ENCODE data around the gene FAT1.

The FAT1 gene

GRCh38 chr4:186755550-186756519 is 32.2 kb upstream of the FAT1 start:
- DNase-seq (ENCODE audit: low read depth in 3 of 3) = no peak

DNA sequence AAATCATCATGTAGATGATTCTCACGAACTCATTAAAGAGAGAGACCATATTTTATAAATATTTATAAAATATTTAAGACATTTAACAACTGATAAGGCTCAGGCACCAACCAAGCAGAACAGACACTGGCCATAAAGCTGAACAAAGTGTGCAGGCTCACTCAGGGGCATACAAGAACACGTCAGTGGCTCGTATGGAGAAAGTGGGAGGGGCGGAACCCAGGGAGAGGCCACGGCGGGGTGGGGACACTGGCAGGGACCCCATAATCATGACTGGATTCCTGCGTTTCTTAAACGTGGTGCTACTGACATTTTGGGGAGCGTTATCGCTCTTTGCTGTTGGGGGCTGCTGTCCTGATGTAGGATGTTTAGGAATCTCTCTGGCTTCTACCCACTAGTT is 31.3 kb upstream of the FAT1 start:
- no peak for DNase-seq (ENCODE audit: low read depth in 3 of 3)

- no peak for DNase-seq (ENCODE audit: low read depth in 3 of 3)
These were observed 28.7 kb upstream of the FAT1 start for GRCh38 chr4:186752325-186752724.

GRCh38 chr4:186749611-186750281 is 26.1 kb upstream of the FAT1 start:
- no peak for DNase-seq (ENCODE audit: low read depth in 3 of 3)

DNA sequence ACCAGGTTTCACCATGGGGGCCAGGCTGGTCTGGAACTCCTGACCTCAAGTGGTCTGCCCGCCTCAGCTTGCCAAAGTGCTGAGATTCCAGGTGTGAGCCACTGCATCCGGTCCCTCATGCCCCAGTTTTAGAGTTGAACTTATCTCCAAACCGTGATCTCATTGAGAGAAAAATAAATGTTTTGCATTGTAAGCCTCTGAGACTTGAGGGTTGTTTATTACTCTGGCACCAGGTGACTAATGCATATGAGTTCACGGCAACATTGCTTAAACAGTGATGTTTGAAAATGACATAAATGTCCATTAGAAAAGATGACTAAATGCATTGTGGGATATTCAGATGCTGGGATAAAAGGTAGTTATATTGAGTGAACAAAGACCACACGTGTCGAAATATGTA is 22.9 kb upstream of the FAT1 start:
- no peak for DNase-seq (ENCODE audit: low read depth in 3 of 3)

GRCh38 chr4:186743261-186743660 is 19.6 kb upstream of the FAT1 start:
- DNase-seq (ENCODE audit: low read depth in 3 of 3) = no peak

DNA sequence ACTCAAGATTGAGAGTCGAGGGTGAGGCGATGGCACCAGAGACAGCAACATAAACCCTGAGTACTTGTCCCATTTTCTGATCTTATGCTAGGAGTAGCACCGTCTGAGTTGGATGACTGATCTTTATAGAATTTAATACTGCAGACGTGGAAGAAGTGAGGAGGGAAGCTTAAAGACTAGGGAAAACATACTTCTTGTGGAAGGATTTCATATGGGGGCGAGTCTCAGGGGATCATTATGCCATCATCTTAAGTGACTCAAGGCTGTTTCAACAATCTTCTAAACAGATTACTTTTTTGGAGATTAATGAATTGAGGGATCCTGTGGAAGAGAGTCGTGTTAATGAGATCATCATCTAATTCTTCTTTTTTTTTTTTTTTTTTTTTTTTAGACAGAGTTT is 17.2 kb upstream of the FAT1 start:
- DNase-seq (ENCODE audit: low read depth in 3 of 3) = no peak

DNA sequence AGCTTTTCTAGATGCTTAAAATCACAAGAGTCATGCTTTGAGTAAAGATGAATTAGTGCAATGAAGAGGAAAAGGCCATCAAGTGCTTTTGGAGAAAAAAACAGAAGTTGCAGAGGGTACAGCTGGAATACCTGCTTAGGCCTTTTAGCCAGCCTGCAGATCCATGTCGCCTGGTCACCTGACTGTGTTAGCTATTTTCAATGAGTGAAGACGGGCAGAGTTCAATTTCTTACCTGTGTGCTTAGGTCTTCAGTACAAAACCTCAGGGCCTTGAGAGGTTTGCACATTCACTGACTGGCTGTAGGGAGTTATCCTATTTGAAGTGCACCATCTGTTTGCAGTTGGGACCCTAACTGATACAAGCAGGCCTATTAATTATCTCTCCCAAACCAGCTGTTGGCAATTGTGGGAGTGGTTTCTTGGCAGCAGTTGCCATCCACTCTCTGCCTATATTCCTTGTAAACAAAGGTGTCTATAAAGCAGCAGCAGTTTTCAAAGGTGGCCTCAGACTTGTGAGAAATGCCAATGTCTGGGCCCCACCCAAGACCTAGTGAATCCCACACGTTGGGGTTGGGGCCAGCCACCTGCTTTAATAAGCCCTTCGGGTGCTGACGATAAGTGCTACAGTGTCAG is 16.3 kb upstream of the FAT1 start:
- no peak for DNase-seq (ENCODE audit: low read depth in 3 of 3)

DNA sequence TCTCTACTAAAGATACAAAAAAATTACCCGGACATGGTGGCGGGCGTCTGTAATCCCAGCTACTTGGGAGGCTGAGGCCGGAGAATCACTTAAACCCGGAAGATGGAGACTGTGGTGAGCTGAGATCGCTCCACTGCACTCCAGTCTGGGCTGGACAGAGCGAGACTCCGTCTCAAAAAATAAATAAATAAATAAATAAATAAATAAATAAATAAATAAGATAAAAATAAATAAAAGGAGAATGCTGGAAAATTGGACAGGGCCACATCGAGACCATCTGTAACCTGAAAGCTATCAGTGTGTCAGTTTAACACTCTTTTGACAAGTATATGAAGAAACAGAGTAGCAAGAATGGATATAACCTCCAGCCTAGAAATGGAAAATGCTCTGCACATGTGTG is 15.7 kb upstream of the FAT1 start:
- DNase-seq (ENCODE audit: low read depth in 3 of 3) = no peak

GRCh38 chr4:186738421-186738820 is 14.8 kb upstream of the FAT1 start:
- no peak for DNase-seq (ENCODE audit: low read depth in 3 of 3)

DNA sequence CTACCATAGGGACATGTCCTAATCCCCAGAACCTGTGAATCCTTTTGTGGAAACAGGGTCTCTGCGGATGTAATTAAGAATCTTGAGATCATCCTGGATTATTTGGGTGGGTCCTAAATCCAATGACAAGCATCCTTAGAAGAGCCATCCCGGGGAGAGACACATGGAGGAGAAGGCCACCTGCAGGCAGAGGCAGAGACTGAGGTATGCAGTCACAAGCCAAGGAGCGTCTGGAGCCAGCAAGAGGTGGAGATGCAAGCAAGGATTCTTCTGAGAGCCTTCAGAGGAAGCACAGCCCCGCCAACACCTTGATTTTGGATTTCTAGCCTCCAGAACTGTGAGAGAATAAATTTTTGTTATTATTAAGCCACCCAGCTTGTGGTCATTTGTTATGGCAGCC is 13.8 kb upstream of the FAT1 start:
- DNase-seq (ENCODE audit: low read depth in 3 of 3) = no peak

GRCh38 chr4:186736466-186736865 is 12.8 kb upstream of the FAT1 start:
- no peak for DNase-seq (ENCODE audit: low read depth in 3 of 3)

- DNase-seq (ENCODE audit: low read depth in 3 of 3) = no peak
These were observed 10.6 kb upstream of the FAT1 start for GRCh38 chr4:186734251-186734650.

DNA sequence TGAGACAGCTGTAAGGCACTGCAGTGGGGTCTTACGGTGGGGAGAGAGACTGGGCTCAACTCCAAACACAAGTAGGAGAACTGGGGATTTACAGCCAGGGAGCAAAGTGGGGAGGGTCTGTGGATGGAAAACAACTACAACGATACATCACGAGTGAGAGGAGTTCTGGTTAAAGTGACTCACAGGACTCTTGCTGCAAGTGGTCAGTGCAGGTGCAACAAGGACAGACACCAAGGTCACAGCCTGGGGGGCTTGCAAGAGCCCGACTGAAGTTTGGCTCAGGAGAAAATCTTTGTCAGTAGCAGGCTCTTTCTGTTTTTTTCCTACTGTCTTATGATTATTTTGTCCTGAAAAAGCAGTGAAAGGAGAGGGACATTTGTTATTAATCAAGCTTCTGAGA is 10.1 kb upstream of the FAT1 start:
- no peak for DNase-seq (ENCODE audit: low read depth in 3 of 3)

DNA sequence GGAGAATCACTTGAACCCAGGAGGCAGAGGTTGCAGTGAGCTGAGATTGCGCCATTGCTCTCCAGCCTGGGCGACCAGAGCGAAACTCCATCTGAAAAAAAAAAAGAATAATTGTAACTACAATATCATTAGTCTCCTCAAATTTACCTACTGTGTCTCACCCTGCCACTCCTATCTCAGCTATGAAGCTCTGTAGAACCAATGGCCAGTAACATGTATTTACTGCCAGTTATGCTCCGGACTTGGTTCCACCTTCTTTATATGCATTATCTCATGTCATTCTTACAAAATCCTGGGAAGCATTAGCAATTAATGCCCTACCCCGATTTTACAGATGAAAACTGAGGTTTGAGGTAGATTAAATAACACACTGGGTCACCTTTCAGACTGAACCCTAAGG is 7.0 kb upstream of the FAT1 start:
- DNase-seq (ENCODE audit: low read depth in 3 of 3) = no peak

GRCh38 chr4:186729856-186730255 is 6.2 kb upstream of the FAT1 start:
- DNase-seq (ENCODE audit: low read depth in 3 of 3) = no peak

DNA sequence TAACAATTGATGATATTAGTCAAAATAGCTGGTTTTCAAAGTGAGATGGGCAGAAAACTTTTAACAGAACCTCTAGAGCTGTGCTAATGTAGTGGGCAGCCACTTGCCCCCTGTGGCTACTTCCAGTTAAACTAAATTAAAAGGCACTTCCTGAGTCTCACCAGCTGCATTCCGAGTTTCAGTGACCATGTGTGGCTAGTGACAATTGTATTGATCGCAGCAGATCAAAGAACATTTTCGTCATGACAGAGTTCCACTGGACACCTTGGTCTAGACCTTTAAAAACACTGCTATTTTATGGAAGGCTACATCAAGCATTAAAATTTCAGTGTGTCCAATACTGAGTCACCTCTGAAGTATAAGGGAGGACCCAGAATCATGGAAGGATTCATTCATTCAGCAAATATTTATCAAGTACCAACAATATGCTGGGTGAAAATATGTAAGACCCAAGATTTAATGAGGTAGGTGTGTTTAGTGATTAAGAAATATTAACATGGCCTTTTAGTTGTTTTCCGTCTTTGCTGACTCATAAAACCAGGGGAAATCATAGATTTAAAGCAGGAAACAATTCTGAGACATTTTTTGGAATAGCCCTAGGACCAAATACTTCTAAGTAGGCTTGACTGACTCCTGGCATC is 5.1 kb upstream of the FAT1 start:
- no peak for DNase-seq (ENCODE audit: low read depth in 3 of 3)

DNA sequence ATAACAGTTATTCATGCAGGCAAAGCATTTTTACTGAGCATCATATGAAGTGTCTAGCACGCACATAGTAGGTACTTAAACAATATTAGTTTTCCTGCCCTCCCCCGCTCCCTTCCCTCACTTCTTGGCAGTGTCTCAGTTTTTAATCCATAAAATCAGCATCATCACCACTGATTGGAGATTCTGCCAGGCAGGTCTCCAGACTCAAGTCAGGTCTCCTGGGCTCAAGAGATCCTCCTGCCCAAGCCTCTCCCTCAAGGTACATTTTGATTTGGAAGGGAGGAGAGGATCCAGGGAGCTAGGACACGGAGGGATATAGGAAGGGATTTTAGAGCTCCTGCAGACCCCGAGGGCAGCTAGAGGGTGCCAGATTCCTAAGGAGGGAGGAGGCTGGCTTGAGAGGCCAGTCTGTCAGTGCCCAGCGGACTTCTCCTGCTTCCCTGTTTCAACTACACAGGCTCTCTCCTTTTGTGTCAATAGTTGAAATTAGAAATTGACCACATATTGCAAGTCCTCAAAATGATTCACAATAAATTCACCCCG is 4.4 kb upstream of the FAT1 start:
- no peak for DNase-seq (ENCODE audit: low read depth in 3 of 3)

GRCh38 chr4:186727169-186727976 is 3.7 kb upstream of the FAT1 start:
- no peak for DNase-seq (ENCODE audit: low read depth in 3 of 3)

GRCh38 chr4:186726426-186727168 is 2.9 kb upstream of the FAT1 start:
- DNase-seq (ENCODE audit: low read depth in 3 of 3) = no peak
